NK-92 (cell line): Measurements from ENCODE around the gene ABHD14A.
"Not testable (repeated sequence)": the region's sequence is repeated elsewhere in the genome, so short reads cannot be mapped to it uniquely, and the experiment has no call there.

Experiments used
- DNase-seq: peaks from one replicate; lab custom pipeline; 2025; ENCODE audit not compliant: unreplicated experiment; lab: John Stamatoyannopoulos, UW

Gene ABHD14A

DNA sequence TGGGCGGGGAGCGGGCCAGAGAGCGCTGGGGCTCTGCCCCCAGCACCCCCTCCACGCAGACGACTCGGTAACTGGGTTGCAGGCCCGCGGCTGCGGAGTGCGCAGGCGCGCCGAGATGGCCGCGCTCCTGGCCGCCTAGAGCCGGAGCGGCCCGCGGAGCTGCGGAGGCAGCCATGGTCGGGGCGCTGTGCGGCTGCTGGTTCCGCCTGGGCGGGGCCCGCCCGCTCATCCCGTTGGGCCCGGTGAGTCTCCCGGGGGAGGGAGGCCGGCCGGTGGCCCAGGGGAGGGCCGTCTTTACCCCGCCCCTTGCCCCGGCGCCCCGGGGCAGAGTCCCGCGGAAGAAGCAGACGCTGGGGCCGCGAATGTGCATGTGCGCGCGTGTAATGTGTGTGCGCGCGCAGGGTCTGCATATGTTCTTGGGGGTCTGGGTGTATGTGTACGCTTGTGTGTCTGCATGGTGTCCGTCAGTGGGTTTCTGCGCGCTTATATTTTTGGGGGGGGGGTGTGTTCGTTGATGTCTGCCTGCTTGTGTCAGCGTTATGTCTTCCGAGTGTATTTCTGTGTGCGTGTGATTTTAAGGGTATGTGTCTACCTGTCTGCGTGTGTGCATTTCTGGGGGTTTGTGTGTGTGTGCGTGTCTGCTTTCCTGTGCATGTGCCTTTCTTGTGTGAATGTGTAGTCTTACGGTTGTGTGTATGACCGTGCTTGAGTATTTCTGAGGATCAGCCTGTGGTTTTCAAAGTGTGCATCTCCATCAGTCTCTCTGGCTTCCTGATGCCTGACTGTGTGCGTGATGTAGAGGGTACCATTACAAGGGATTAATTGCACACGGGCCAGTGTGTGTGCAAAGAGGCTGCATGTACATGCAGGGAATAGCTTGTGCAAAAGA is at the start of gene ABHD14A:
Gene ABHD14A (plus strand): TSS at position 102 of the 889 bp plus-strand sequence. CDS start 72 bp downstream, at position 174.
- DNase-seq, result no peak

GRCh38 chr3:51927061-51927977 is 47.5 kb upstream of the ABHD14A start:
- DNase-seq, result no peak

DNA sequence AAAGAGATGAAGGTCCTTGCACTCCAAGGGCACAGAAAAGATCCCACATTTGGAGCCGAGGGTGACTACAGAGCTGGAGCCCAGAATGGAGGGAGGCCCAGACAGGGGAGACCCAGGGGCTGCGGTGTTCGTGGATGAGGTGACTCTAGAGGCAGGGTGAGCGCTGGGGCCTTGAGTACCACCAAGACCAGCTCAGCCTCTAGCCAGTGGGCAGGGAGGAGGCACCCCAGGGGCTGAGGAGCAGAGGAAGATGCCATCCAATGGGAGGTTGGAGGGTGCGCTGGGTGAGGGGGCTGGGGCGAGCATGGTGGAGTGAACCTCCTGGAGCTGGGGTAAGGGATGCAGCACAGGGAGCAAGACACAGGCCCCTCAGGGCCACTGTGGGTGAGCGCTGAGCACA is 46.4 kb upstream of the ABHD14A start:
- DNase-seq, result no peak

DNA sequence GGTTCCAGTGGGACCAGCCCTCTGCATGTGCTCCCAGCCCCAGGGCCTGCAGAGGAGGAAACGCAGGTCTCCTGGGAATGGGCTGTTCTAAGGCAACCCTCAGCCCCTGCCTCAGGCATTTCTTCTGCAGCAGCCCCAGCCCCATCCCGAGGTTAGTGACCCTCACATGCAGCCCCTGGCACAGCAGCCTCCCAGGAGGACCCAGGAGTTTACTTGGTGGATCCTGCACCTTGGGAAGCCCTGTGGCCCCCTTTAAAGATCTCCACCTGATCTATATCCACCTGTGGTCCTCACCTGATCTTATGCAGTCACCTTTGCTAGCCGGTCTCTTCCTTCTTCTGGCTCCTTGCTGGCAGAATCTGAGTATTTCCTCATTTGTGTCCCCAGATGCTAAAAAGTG is 45.9 kb upstream of the ABHD14A start:
- DNase-seq, result not testable (repeated sequence)

DNA sequence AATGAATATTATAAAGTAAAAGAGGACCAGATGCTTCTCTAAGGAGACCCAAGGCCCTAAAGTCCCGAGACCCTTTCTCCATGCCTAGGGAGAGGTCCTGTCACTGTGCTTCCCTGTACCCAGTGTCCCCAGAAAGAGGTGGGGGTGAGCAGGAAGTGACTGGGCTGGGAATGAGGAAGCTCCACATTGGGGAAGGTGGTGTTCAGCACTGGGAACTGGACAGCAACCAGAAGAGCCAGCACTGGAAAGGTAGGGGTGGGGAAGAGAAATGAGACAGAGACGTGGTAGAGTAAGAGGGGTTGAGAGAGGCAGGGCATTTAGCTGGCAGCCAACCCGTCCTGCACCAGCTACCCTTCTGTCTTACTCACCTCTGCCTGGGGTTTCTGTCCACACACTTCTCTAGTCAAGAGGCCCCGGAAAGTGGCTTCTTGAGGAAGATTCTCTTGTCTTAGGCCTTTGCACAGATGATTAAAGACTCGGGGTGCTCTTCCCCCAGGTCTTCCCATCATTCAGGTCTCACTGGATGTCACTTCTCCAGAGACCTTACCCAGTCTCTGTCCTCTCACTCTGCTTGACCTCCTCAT is 45.4 kb upstream of the ABHD14A start:
- no peak for DNase-seq

GRCh38 chr3:51930439-51930838 is 44.4 kb upstream of the ABHD14A start:
- no peak for DNase-seq

- DNase-seq, result no peak
These were observed 43.1 kb upstream of the ABHD14A start for GRCh38 chr3:51931756-51932155.

- no peak for DNase-seq
These were observed 42.1 kb upstream of the ABHD14A start for GRCh38 chr3:51932471-51933370.

DNA sequence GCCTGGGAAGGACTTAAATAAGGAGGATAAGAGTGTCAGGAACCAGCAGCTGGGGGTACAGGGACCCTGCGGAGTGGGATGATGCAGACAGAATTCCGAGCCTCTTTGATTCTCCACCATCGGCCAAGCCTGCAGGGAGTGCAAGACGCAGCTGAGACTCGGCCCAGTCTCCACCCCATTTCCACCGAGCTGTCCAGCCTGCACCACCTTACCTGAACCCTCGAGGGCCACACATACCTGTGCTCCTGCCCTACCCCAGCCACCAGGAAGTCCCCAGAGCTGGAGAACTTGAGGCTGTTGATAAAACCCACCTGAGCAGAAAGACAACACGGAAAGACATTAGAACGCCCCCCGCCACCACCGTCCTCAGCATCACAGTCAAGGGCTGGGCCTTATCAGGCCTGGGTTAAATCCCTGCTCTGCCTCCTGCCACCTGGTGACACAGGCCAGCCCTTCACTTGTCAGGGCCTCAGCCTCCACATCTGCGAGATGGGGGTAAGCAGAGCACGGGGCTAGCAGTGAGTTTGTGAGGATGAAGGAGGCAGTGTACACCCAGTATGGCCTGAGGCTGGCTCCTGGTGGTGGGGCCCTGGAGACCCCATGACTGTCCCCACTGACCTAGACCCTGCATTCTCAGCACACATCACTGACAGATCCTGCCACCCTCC is 41.3 kb upstream of the ABHD14A start:
- no peak for DNase-seq

GRCh38 chr3:51934139-51934850 is 40.6 kb upstream of the ABHD14A start:
- DNase-seq, result no peak

- no peak for DNase-seq
These were observed 39.6 kb upstream of the ABHD14A start for GRCh38 chr3:51934991-51935885.

DNA sequence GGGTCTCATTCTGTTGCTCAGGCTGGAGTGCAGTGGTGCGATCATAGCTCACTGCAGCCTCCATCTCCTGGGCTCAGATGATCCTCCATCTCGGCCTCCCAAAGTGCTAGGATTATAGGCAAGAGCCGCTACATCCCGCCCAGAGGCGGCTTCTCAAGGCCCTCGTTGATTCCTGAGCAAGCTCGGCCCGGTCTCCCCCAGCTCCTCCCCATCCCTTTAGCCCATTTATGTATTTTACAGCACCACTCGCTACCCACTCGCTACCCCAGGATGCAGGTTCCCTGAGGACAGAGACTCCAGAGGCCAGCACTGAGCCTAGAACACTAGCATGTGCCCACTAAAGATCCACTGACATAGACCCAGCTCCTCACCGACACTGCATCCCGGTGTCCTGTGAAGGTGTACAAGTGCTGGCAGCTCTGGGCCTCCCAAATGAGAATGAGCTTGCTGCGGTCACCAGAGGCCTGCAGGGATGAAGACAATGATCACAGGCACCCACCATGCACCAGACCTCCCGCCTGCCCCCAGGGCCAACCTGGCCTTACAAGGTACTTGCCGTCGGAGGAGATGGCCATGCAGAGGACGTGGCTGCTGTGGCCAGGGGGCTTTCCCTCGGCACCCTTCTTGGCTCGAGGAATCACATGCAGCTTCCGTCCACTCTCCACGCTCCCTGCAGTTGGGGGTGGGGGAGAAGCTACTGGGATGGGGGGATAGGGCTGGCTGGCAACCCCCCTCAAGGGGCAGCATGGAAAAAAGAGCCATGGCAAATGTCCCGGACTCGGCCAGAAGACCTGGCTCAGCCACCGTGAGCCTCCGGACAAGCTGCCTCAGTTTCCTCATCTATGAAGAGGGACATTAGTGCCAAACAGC is 38.7 kb upstream of the ABHD14A start:
- no peak for DNase-seq

DNA sequence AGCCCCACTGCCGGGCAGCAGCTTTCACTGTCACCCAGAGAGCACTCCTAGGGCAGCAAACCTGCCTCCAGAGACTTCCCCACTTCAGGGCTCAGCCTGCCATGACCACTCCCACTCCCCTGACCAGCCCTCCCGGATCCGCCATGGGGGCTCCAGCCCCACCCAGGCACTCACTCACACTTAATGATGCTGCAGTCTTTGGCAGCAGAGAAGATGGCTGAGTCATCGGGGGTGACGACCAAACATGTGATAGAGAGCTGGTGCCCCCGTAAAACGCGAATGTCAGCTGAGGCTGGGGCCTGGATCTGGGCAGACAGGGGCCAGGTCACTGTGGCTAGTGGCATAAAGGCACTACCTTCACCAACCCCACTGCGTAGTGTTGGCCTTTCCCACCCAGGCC is 37.9 kb upstream of the ABHD14A start:
- DNase-seq, result no peak

DNA sequence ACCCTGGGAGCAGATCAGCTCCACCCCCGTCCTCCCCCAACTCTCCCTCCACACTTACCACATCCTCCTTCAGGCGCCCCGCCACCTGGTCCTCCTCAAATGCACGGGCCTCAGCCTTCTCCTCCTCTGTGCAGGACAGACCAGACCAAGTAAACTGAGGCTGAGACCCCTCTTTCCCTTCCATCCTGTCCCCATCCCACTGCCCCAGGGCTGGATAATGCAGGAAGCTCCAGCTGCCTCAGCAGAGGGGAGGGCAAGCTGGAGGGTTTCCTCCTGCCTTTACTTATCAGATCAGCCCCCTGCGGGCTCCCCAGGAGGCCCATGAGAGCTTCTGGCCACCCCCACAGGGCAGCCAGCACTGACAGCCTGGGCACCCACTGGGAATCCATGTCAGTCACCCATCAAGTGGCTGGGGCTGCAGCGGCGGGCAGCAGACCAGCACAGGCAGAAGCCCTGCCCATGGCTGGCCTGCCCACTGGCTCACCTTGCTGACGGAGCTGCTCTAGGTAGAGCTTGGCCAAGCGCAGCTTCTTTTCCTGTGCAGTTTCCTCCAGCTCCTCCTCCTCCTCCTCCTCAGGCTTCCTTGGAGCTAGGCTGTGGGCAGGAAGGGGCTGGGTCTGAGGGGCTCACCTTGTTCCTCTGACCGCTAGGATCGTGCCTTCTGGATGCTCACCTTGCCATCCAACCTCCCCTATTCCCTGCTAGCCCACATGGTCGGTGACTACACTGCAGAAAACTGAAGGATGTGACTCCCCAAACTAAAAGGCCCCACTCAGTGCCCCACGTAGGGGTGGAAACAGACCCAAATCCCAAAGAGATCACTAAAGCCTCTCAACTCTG is 37.0 kb upstream of the ABHD14A start:
- no peak for DNase-seq

- no peak for DNase-seq
These were observed 36.0 kb upstream of the ABHD14A start for GRCh38 chr3:51938780-51939425.
